Stimulated activated CD4-positive, alpha-beta T cell treated with anti-CD3 and anti-CD28 coated beads, Interleukin-4, amount 100 ng/mL, for 1 hour (primary cell): ENCODE measurements around the gene TGFB1.

Experiments
- DNase-seq: peaks from one replicate; pipeline ENCODE4 v3.0.0-alpha.2; 2020

Gene TGFB1

GRCh38 chr19:41339936-41340335 lies 13.8 kb downstream of the TGFB1 start:
- no peak for DNase-seq

GRCh38 chr19:41335467-41335866 lies 18.3 kb downstream of the TGFB1 start:
- no peak for DNase-seq

DNA sequence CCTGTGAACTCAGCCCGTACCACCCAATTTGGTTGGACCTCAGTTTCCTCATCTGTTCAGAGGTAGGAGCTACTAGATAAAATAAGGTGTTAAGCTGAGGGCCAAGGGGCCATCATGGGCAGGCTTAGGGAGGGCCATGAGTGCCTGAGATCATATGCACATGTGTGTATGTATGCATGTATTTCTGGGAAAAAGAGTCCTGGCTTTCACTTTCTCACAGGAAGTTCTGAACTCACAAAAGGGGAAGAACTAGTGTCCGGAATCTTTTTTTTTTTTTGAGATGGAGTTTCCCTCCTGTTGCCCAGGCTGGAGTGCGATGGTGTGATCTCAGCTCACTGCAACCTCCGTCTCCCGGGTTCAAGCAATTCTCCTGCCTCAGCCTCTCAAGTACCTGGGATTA lies 18.9 kb downstream of the TGFB1 start:
- DNase-seq, result no peak

DNA sequence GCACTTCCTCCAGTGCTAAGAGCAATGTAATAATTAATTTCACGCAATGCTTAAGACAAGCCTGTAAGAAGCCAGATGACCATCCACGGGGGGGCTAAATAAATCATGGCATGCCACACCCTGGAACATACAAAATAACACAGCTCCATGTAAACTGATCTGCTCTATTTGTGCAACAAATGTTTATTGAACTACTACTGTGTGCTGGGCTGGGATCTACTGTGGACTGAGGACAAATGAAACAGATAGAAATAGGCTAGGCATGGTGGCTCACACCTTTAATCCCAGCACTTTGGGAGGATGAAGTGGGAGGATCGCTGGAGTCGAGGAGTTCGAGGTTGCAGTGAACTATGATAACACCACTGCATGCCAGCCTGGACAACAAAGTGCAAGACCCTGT lies 21.3 kb downstream of the TGFB1 start:
- no peak for DNase-seq

- no peak for DNase-seq
Observed at GRCh38 chr19:41332000-41332399, 21.7 kb downstream of the TGFB1 start.

GRCh38 chr19:41330946-41331678 lies 22.6 kb downstream of the TGFB1 start:
- DNase-seq, result no peak

- DNase-seq, result no peak
Observed at GRCh38 chr19:41330481-41330880, 23.2 kb downstream of the TGFB1 start.

GRCh38 chr19:41328842-41329225 lies 24.9 kb downstream of the TGFB1 start:
- no peak for DNase-seq

DNA sequence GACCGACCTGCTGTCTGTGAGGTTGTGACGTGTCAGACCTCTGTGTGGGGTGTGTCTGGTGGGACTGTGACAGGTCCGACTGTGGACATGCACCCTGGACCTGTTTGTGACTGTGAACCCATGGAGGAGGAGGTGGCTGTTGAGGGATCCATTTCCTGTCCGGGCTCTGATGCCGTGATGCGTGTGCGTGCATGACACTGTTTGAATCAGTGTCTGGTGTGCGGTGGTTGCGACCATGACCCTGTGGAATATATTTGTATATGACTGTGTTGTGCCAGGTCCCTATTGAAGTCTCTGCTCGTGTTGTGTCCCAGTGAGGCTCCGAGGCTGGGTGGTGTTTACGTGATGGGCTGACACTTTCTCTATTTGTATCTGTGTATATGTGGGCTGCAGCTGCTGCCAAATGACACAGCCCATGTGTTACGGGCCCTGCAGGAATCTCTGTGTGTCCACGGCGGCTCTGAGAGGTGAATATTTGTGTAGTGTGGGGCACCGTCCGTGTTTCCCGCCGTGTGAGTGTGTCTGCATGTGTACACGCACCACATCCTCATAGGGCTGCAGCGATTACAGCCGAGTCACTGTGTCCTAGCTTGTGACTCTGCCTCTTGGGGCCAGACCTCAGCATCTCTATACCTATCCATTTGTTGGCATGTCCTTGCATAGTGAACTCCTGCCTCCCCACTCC lies 25.4 kb downstream of the TGFB1 start:
- peak; percentile 50 for DNase-seq

DNA sequence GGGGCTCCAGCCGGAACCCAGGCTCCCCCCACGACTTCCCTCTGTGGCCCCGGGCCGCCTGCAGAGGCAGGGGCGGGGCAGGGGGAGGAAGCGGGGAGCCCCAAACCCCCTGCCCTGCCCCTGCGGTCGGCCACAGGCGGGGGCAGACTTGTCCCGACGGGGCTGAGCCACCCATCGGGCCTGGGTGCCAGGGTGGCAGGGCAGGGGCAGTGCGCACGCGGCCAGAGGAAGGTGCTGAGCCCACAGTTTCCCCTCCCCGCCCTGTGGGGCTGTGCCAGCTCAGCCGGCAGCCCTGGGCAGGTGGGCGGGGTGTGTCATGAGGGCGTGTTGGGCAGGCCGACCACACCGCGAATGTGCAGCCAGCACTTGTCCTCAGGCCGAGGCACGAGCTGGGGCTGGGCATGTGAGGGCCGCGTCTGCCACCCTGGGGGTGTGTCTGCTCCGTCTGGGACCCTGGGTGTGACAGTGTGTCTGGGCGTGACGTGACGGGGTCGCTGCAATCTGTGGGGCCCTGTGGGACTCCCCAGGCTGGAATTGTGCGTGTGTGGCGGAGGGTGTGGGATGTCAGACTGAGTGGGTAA lies 26.1 kb downstream of the TGFB1 start:
- DNase-seq, result peak; percentile 85

DNA sequence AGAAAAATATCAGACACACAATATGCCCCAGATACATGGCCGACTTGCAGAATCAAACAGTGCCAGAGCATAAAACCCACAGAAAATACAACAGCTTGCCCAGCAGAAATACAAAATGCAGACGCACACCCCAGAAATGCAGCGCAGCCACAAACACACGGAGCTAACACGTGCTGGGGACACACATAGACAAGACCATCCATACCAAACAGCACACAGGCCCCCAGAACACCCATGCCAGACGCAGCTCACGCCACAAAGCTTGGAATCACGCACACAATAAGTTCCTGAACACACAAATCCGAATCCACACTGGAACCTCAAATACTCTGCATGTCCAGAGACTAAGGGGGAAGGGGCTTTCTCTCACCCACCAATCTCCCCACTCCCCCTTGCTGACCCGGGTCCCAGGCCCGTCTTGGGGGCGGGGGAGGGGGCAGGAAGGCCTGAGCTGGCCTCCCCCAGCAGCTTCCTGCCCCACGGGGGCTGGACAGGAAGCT lies 26.6 kb downstream of the TGFB1 start:
- DNase-seq, result no peak

GRCh38 chr19:41325947-41326706 lies 27.6 kb downstream of the TGFB1 start:
- peak; percentile 29 for DNase-seq

GRCh38 chr19:41325640-41325946 lies 28.1 kb downstream of the TGFB1 start:
- DNase-seq, result no peak

DNA sequence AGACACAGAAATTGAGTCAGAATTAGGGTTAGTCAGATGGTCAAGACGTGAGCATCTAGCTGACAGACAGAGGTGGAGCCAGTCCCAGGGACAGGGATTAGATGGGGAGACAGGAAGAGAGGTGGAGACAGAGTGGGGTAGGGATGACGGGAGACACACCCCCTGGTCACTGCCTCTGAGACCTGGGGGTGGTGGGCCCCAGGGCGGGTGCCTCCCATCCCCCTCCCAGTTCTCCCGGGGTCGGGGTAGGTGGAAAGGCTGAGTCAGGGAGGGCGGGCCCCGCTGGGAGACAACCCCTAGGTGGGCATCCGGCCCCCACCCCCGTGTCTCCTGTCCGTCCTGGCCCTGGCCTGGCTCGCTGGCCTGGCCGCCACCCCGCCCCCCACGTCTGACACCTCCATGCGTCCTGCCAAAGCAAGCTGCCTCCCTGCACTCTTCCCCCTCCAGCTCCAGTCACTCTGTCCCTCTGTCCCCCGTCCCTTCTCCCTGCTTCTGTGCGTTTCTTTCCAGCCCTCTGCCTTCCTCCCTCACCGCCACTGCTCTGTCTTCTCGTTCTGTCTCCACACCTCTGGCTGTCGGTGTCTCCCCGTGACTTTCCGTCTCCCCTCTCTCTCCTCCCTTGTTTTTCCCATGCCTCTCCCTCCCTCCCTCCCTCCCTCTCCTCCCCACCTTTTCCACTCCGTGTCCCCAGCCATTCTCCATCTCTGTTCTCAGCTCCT lies 28.6 kb downstream of the TGFB1 start:
- no peak for DNase-seq

DNA sequence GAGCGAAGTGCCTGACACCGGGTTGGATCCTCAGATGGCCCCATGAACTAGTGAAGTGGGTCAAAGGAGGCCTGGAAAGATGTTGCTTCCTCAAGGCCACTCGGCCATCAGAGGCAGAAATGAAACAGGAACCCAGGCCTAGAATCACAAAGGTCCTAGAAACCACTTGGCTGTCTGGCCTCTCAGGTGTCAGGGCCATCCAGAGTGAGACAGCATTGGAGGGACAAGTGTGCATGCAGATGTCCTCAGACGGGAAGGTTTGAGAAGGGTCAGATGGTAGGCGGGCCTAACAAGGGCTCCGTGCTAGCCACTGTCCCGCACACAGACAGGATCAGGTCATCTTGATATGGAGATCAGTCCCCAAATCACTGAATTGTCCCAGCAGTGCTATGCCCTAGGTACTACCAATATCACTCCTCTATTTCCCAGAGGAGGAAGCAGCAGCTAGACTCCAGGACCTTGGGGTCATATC lies 29.5 kb downstream of the TGFB1 start:
- no peak for DNase-seq

- DNase-seq, result no peak
Observed at GRCh38 chr19:41323430-41324125, 30.1 kb downstream of the TGFB1 start.

DNA sequence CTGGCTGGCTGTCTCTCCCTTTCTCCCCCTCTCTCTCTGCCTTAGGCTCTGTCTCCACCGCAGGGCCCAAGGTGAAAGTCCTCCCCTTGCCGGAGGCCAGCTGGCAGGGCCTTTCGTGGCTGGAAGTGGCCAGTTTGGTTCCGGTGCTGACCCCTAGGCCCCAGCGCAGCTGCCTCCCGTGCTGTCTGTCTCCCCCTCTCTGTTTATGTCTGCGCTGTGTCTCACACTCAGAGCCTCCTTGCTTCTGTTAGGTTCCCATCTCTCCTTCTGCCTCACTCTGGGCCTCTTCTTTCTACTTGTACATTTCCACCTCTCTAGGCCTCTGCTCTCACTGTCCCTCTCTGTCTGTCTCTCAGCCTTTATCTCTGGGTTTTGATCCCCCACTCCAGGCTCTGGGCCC lies 30.7 kb downstream of the TGFB1 start:
- no peak for DNase-seq

GRCh38 chr19:41322451-41322850 lies 31.3 kb downstream of the TGFB1 start:
- no peak for DNase-seq

DNA sequence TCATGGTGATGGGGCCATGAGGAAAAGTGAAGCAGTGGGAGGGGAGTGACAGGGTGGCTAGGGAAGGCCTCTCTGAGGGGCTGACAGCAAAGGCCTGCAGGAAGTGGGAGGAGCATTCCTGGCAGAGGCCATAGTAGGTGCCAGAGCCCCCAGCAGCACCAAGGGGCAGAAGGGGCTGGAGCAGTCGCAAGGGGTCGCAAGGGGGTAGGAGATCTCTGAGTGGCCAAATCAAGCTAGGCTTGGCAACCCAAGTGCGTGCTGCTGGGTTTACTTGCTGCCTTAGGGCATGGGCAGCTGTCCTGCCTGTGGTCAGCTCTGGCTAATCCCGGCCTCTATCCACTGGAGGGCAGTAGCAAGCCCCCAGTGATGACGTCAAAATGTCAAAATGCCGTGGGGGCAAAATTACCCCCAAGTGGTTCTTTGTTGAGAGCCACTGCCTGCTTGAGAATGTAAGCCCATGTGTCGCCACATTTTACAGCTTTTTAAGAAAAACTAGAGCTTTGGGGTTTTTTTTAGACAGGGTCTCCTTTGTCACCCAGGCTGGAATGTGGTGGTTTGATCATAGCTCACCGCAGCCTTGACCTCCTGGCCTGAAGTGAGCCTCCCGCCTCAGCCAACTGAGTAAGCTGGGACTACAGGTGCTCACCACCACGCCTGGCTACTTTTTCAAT lies 32.0 kb downstream of the TGFB1 start:
- DNase-seq, result no peak

GRCh38 chr19:41321204-41321599 lies 32.5 kb downstream of the TGFB1 start:
- no peak for DNase-seq

- DNase-seq, result no peak
Observed at GRCh38 chr19:41320568-41320967, 33.2 kb downstream of the TGFB1 start.

- DNase-seq, result no peak
Observed at GRCh38 chr19:41320185-41320518, 33.6 kb downstream of the TGFB1 start.
